GM12892 (cell line): ENCODE measurements around the gene CLDN3.

Experiments
- POLR2A ChIP-seq: IDR thresholded peaks from 2 replicates; pipeline ENCODE4 v1.6.1; 2011; ENCODE audit warnings: low read depth, low read length, control low read depth
- POLR2AphosphoS5 ChIP-seq: IDR thresholded peaks from 2 replicates; pipeline ENCODE4 v1.6.1; 2011; ENCODE audit warnings: low read depth, low read length, control low read depth

DNA sequence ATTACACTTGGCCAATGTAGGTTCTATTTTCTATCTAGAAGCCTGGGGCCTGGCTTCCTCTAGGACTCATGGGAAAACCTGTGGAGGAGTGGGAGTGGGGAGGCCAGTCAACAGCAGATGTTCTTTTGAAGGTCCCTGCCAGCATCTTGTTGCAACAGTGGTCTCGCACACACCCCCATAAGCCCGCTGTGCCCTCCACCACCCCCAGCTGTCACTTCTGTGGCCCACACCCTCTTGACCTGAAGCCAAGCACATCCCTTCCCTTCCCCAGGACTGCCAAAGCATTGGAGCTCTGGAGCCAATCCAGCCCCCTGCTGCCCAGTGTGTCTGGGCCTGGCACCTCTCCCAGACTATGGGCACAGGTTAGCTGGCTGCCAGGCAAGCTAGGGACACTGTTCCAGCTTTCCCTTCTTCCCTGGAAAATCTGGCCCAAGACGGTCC is 48.7 kb downstream of the CLDN3 start:
- TF ChIP-seq POLR2A: no peak
- TF ChIP-seq POLR2AphosphoS5: no peak
